Measurements from ENCODE around the gene PRKAG1. TPM values are rescaled to one million over a fixed set of nuclear protein-coding genes. Genes with fewer than 3 reads are reported as not detected.

PRKAG1 gene
- total RNA-seq, 6 experiments from 2014 or later = 24.8 to 36.2 (median 30.1) TPM

- no peak for ATAC-seq
- no peak overlapping the region for H3K4me3 ChIP-seq
- H3K27ac ChIP-seq = no peak overlapping the region
- TF ChIP-seq CTCF (IDR thresholded peaks at IDR 0.05) (no peak), POLR2A (IDR thresholded peaks at IDR 0.05) (no peak)
- WGBS (ENCODE audit: insufficient coverage, low coverage, low lambda C conversion rate, missing lambda C conversion rate) = 83% methylated on average over 1 of the region's 1 CpG
- no peaks in the 10 kb centered on the region for H3K27me3 ChIP-seq
- H3K36me3 ChIP-seq = peaks cover 0 to 17% (median 10%) of the 10 kb centered on the region in 4 donors
- peaks cover 0 to 6% (median 2%) of the 10 kb centered on the region in 4 donors for H3K4me1 ChIP-seq
- no peaks in the 10 kb centered on the region for H3K9me3 ChIP-seq
- DNase-seq = no peak
- intact Hi-C loops (cut with DNase I) = no loop called here
Observed at GRCh38 chr12:49015196-49015595, 3.4 kb downstream of the PRKAG1 start.

GRCh38 chr12:49014547-49014946 is 4.0 kb downstream of the PRKAG1 start:
- DNase-seq (no peak), ATAC-seq (no peak)
- intact Hi-C loops (cut with DNase I) = no loop called here
- Histone ChIP-seq H3K36me3 (peaks cover 0 to 17% (median 10%) of the 10 kb centered on the region in 4 donors), H3K9me3 (no peaks in the 10 kb centered on the region), H3K4me1 (peaks cover 0 to 6% (median 2%) of the 10 kb centered on the region in 4 donors), H3K4me3 (no peak overlapping the region), H3K27me3 (no peaks in the 10 kb centered on the region), H3K27ac (no peak overlapping the region)
- 83% methylated on average over 1 of the region's 1 CpG for WGBS (ENCODE audit: insufficient coverage, low coverage, low lambda C conversion rate, missing lambda C conversion rate)
- no peak for TF ChIP-seq POLR2A (IDR thresholded peaks at IDR 0.05)
- TF ChIP-seq CTCF (IDR thresholded peaks at IDR 0.05) = no peak

- intact Hi-C loops (cut with DNase I) = no loop called here
- no peak for TF ChIP-seq CTCF (IDR thresholded peaks at IDR 0.05)
- no peak for TF ChIP-seq POLR2A (IDR thresholded peaks at IDR 0.05)
- ATAC-seq (no peak), DNase-seq (no peak)
- Histone ChIP-seq H3K27me3 (no peaks in the 10 kb centered on the region), H3K36me3 (peaks cover 0 to 17% (median 10%) of the 10 kb centered on the region in 4 donors), H3K27ac (no peak overlapping the region), H3K4me3 (no peak overlapping the region), H3K4me1 (peaks cover 0 to 6% (median 2%) of the 10 kb centered on the region in 4 donors), H3K9me3 (no peaks in the 10 kb centered on the region)
- 91% methylated on average over 3 of the region's 3 CpGs for WGBS (ENCODE audit: insufficient coverage, low coverage, low lambda C conversion rate, missing lambda C conversion rate)
Observed at GRCh38 chr12:49013428-49013827, 5.1 kb downstream of the PRKAG1 start.

- TF ChIP-seq CTCF (IDR thresholded peaks at IDR 0.05) (no peak), POLR2A (IDR thresholded peaks at IDR 0.05) (no peak)
- Histone ChIP-seq H3K27ac (no peak overlapping the region), H3K4me3 (no peak overlapping the region), H3K27me3 (no peaks in the 10 kb centered on the region), H3K9me3 (no peaks in the 10 kb centered on the region), H3K4me1 (peaks cover 0 to 5% (median 2%) of the 10 kb centered on the region in 4 donors), H3K36me3 (peaks cover 0 to 17% (median 10%) of the 10 kb centered on the region in 4 donors)
- intact Hi-C loops (cut with DNase I) = no loop called here
- DNase-seq (no peak), ATAC-seq (no peak)
Observed at GRCh38 chr12:49012739-49013138, 5.8 kb downstream of the PRKAG1 start.
